Measurements from ENCODE around the gene MYT1.

The MYT1 gene

GRCh38 chr20:64225171-64225595, 60.9 kb downstream of the MYT1 start:
- H3K4me1 ChIP-seq (ENCODE audit: low read length), result peaks cover 7% of the 10 kb centered on the region; the same call in 1 of the 2 replicates
- no peaks in the 10 kb centered on the region for H3K9me2 ChIP-seq (replicated peaks; ENCODE audit: insufficient read depth, low read length)
- no peaks in the 10 kb centered on the region for H4K20me1 ChIP-seq (ENCODE audit: insufficient read depth, low read length)
- no peaks in the 10 kb centered on the region for H3K79me2 ChIP-seq (ENCODE audit: low read length)
- no peaks in the 10 kb centered on the region for H3K9me3 ChIP-seq (replicated peaks; ENCODE audit: insufficient read depth, low read length)
- no peak for DNase-seq
- no peaks in the 10 kb centered on the region for H3K36me3 ChIP-seq (replicated peaks; ENCODE audit: insufficient read depth, low read length)
- peaks cover 100% of the 10 kb centered on the region for H3K27me3 ChIP-seq (replicated peaks; ENCODE audit: insufficient read depth, low read length)
- H3K27ac ChIP-seq (ENCODE audit: low read length), result no peak overlapping the region
- H3K4me3 ChIP-seq (ENCODE audit: low read length), result no peak overlapping the region
- H3K4me2 ChIP-seq (ENCODE audit: low read depth, low read length), result no peak overlapping the region
- no peak overlapping the region for H2AFZ ChIP-seq (ENCODE audit: low read length)
- no peak overlapping the region for H3K9ac ChIP-seq (ENCODE audit: low read length)
- no peaks in the 10 kb centered on the region for H3F3A ChIP-seq (ENCODE audit: insufficient read depth, low read length)
- TF ChIP-seq EZH2phosphoT487 (IDR thresholded peaks at IDR 0.05; ENCODE audit: low read length) (no peak), CTCF (IDR thresholded peaks at IDR 0.05; ENCODE audit: low read length) (no peak), EZH2 (optimal IDR thresholded peaks at IDR 0.05; ENCODE audit: low read depth, low read length) (no peak)

GRCh38 chr20:64225828-64226598, 61.8 kb downstream of the MYT1 start:
- DNase-seq, result no peak
- TF ChIP-seq EZH2 (optimal IDR thresholded peaks at IDR 0.05; ENCODE audit: low read depth, low read length), result no peak
- no peak for TF ChIP-seq EZH2phosphoT487 (IDR thresholded peaks at IDR 0.05; ENCODE audit: low read length)
- no peak for TF ChIP-seq CTCF (IDR thresholded peaks at IDR 0.05; ENCODE audit: low read length)
- Histone ChIP-seq H3K27ac (ENCODE audit: low read length) (no peak overlapping the region), H2AFZ (ENCODE audit: low read length) (no peak overlapping the region), H3K9me2 (replicated peaks; ENCODE audit: insufficient read depth, low read length) (no peaks in the 10 kb centered on the region), H4K20me1 (ENCODE audit: insufficient read depth, low read length) (no peaks in the 10 kb centered on the region), H3K9ac (ENCODE audit: low read length) (no peak overlapping the region), H3K4me2 (ENCODE audit: low read depth, low read length) (no peak overlapping the region), H3K4me1 (ENCODE audit: low read length) (peaks cover 6% of the 10 kb centered on the region; the same call in 1 of the 2 replicates), H3K9me3 (replicated peaks; ENCODE audit: insufficient read depth, low read length) (no peaks in the 10 kb centered on the region), H3K36me3 (replicated peaks; ENCODE audit: insufficient read depth, low read length) (no peaks in the 10 kb centered on the region), H3K4me3 (ENCODE audit: low read length) (no peak overlapping the region), H3K79me2 (ENCODE audit: low read length) (no peaks in the 10 kb centered on the region), H3F3A (ENCODE audit: insufficient read depth, low read length) (no peaks in the 10 kb centered on the region), H3K27me3 (replicated peaks; ENCODE audit: insufficient read depth, low read length) (peaks cover 99% of the 10 kb centered on the region)

GRCh38 chr20:64226686-64227580, 62.7 kb downstream of the MYT1 start:
- no peak for DNase-seq
- H4K20me1 ChIP-seq (ENCODE audit: insufficient read depth, low read length), result no peaks in the 10 kb centered on the region
- H3K27me3 ChIP-seq (replicated peaks; ENCODE audit: insufficient read depth, low read length), result peaks cover 99% of the 10 kb centered on the region

More at GRCh38 chr20:64226686-64227580, 62.7 kb downstream of the MYT1 start:
- Histone ChIP-seq H3K36me3 (replicated peaks; ENCODE audit: insufficient read depth, low read length) (no peaks in the 10 kb centered on the region), H3K4me3 (ENCODE audit: low read length) (no peak overlapping the region), H3K4me2 (ENCODE audit: low read depth, low read length) (no peak overlapping the region), H3K9ac (ENCODE audit: low read length) (no peak overlapping the region), H3K27ac (ENCODE audit: low read length) (no peak overlapping the region), H3K79me2 (ENCODE audit: low read length) (no peaks in the 10 kb centered on the region), H3K9me2 (replicated peaks; ENCODE audit: insufficient read depth, low read length) (no peaks in the 10 kb centered on the region), H2AFZ (ENCODE audit: low read length) (no peak overlapping the region), H3K4me1 (ENCODE audit: low read length) (no peaks in the 10 kb centered on the region), H3K9me3 (replicated peaks; ENCODE audit: insufficient read depth, low read length) (no peaks in the 10 kb centered on the region), H3F3A (ENCODE audit: insufficient read depth, low read length) (no peaks in the 10 kb centered on the region)
- peak; percentile 30; the same call in 1 of the 2 replicates for TF ChIP-seq EZH2phosphoT487 (IDR thresholded peaks at IDR 0.05; ENCODE audit: low read length)
- TF ChIP-seq EZH2 (optimal IDR thresholded peaks at IDR 0.05; ENCODE audit: low read depth, low read length), result no peak
- no peak for TF ChIP-seq CTCF (IDR thresholded peaks at IDR 0.05; ENCODE audit: low read length)
